Left ventricle myocardium inferior (tissue), 1 donor: ENCODE results near the gene TSPAN14. TPM values are rescaled to one million over a fixed set of nuclear protein-coding genes. Genes with fewer than 3 reads are reported as not detected.

Experiments used
- DNase-seq: peaks from one replicate; pipeline ENCODE4 v3.0.0-alpha.2; 2020
- H3K27ac ChIP-seq: fragments of 200-600 bp; replicated peaks from 2 replicates; pipeline ENCODE4 v1.8.0; 2021
- H3K27me3 ChIP-seq: fragments of 200-600 bp; 2 replicates; pipeline ENCODE4 v1.8.0; 2021; ENCODE audit warnings: low read depth
- H3K36me3 ChIP-seq: fragments of 200-600 bp; 2 replicates; pipeline ENCODE4 v1.8.0; 2021
- H3K4me1 ChIP-seq: fragments of 200-600 bp; 2 replicates; pipeline ENCODE4 v1.8.0; 2021
- H3K4me3 ChIP-seq: fragments of 200-600 bp; 2 replicates; pipeline ENCODE4 v1.8.0; 2021; ENCODE audit warnings: mild to moderate bottlenecking, moderate library complexity
- H3K9me3 ChIP-seq: fragments of 200-600 bp; replicated peaks from 2 replicates; pipeline ENCODE4 v1.8.0; 2021
- CTCF ChIP-seq: fragments of 200-600 bp; IDR thresholded peaks from 2 replicates; pipeline ENCODE4 v1.8.0; 2021; ENCODE audit warnings: antibody characterized with exemption, mild to moderate bottlenecking, borderline replicate concordance
- intact Hi-C: fragments of 100-400 bp; cut with micrococcal nuclease; formaldehyde crosslinking; loops from one replicate; pipeline ENCODE4 v1.11.0; 2022
- total RNA-seq: library from RNA; stranded (reverse); fragmentation: NEBNext Ultra II Directional; extraction: Animal tissue kit (Norgen Biotek cat#: 25700); gene quantifications from one replicate; pipeline ENCODE4 v1.2.1, GENCODE V29; 2021
- donor health status: DM: no; HTN: yes; CAD: no; lungs with severe emphysema.

TSPAN14 gene
- total RNA-seq, 1 donor from 2014 or later = 33.4 TPM

GRCh38 chr10:80461208-80462183 lies 7.4 kb downstream of the TSPAN14 start:
- H3K27ac ChIP-seq = peak overlapping the region; percentile 100
- no peaks in the 10 kb centered on the region for H3K36me3 ChIP-seq
- no peak for DNase-seq
- intact Hi-C loops = no loop called here
- no peaks in the 10 kb centered on the region for H3K9me3 ChIP-seq
- no peak for TF ChIP-seq CTCF
- peaks cover 100% of the 10 kb centered on the region for H3K4me1 ChIP-seq
- peak overlapping the region; percentile 99 for H3K4me3 ChIP-seq
- no peaks in the 10 kb centered on the region for H3K27me3 ChIP-seq

- H3K9me3 ChIP-seq = no peaks in the 10 kb centered on the region
- peaks cover 100% of the 10 kb centered on the region for H3K4me1 ChIP-seq
- DNase-seq = no peak
- peak overlapping the region; percentile 100 for H3K27ac ChIP-seq
- peak overlapping the region; percentile 99 for H3K4me3 ChIP-seq
- no peaks in the 10 kb centered on the region for H3K36me3 ChIP-seq
- intact Hi-C loops = no loop called here
- no peak for TF ChIP-seq CTCF
- no peaks in the 10 kb centered on the region for H3K27me3 ChIP-seq
Measured at GRCh38 chr10:80462299-80462980, 8.3 kb downstream of the TSPAN14 start.

- TF ChIP-seq CTCF = no peak
- peaks cover 100% of the 10 kb centered on the region for H3K4me1 ChIP-seq
- no peak for DNase-seq
- H3K9me3 ChIP-seq = no peaks in the 10 kb centered on the region
- intact Hi-C loops = no loop called here
- no peaks in the 10 kb centered on the region for H3K36me3 ChIP-seq
- peak overlapping the region; percentile 100 for H3K27ac ChIP-seq
- H3K27me3 ChIP-seq = no peaks in the 10 kb centered on the region
- peak overlapping the region; percentile 99 for H3K4me3 ChIP-seq
Measured at GRCh38 chr10:80462981-80463741, 9.1 kb downstream of the TSPAN14 start.

GRCh38 chr10:80463868-80464267 lies 9.8 kb downstream of the TSPAN14 start:
- Histone ChIP-seq H3K9me3 (no peaks in the 10 kb centered on the region), H3K27ac (peak overlapping the region; percentile 100), H3K36me3 (peaks cover 4% of the 10 kb centered on the region), H3K4me1 (peaks cover 100% of the 10 kb centered on the region), H3K27me3 (no peaks in the 10 kb centered on the region), H3K4me3 (peak overlapping the region; percentile 99)
- intact Hi-C loops = no loop called here
- no peak for DNase-seq
- TF ChIP-seq CTCF = no peak
